Midbrain (tissue), 1 donor: ENCODE data around the gene ANKS4B.
"Not testable (repeated sequence)": the region's sequence is repeated elsewhere in the genome, so short reads cannot be mapped to it uniquely, and the experiment has no call there.

Source experiments
- DNase-seq: peaks from one replicate; lab custom pipeline; 2025; lab: John Stamatoyannopoulos, UW

The ANKS4B gene

DNA sequence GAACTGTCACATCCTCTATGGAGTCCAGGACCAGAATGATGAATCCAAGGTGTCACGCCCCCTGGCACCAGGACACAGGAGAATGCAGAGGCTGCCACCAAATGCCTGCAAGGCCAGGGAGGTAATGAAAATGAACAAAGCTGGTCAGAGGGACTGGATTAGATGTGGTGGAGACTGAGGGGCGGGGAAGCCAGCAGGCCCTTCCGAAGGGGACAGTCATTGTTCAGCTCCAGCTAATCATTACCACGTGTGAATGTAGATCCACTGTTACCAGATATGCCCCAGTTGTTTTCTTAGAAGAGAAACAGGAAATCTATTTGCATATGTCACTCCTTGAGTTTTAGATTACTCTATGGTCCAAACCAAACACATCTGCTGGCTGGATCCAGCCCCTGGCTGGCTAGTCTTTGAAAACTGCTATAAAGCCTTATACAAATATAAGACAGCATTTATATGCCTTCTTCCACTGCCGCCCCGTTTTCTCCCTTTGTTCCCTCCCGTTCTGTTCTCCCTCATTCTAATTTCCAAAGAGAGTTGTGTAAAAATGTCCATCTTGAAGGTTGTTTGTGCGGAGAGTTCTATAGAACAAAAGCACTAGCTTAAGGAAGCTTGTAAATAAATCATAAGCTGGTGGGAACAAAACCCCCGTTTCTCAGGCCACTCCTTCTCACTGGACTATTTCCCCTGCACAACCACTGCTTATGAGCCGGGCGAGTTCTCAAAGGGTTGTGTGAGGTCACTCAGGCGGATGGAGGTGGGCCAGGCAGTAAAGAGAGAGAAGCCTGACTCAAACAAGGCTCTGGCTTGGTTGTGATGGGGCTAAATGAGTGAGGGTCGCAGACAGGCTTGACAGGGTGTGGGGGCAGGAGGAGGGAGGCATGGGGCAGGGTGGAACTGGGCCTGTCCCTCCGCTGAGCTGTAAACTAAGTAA, 30.4 kb downstream of the ANKS4B start:
- DNase-seq: no peak

DNA sequence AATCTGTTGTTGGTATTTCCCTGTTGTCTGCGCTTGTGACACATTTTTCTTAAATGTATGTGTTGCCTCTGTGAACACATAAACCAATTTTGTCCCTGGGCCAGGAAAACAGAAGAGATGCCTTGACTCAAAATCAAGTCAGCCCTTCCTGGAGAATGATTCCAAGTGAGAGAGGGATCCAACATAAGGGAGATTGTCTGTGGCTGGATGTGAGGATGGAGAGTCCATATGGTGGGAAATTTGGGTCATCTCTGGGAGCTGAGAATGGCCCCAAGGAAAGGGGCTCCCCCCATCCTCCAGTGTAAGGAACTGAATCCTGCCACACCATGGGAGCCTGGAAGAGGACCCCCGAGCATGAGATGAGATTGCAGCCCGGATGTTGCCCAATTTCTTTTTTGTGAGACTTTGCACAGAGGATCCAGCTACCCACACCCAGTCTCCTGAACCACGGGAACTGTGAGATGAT, 31.1 kb downstream of the ANKS4B start:
- DNase-seq: no peak

DNA sequence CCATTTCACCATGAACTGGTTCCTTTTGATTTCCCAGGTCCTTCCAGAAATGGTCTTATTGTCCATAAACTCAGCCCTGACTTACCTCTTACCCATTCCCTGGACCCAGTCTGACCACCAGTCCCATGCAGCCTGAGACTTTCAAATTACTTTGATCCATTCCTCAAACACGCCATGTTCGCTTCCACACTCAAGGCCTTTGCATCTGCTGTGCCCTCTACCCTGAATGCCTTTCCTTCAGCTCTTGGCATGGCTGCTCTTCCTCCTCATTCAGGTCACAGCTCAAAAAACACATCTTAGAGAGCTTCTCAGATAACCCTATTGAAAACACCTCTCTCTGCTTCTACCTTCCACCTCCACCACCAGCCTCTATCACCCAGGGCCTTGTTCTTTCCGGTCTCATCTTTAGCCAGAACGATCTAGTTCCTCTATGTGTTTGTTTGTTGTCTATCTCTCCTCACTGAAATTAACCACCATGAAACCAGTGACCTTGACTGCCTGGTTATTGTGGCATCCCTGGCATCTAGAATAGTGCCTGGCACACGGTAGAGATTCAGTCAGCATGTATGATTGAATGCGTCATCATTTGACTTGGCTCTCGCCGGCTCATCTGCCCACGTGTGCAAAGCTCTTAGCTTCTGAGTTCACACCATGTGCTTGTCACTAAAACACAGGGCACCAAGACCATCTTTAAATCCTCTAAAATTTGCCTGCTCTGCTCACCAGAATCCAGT, 31.8 kb downstream of the ANKS4B start:
- DNase-seq: no peak

DNA sequence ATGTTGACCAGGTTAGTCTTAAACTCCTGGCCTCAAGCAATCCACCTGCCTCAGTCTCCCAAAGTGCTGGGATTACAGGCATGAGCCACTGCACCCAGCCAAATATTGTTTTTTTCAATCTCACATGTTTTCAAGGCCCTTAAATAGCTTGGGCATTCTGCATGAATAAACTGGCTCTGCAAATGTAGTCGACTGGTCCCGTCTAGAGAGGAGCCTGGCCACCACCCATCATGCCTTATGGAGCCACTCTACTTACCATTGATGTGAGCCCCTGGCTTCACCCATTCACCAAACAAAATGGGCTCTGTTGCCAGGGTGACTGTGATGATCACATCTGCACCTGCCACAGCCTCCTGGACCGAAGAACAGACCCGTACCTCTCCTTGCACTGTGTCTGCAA, 33.8 kb downstream of the ANKS4B start:
- DNase-seq: no peak

DNA sequence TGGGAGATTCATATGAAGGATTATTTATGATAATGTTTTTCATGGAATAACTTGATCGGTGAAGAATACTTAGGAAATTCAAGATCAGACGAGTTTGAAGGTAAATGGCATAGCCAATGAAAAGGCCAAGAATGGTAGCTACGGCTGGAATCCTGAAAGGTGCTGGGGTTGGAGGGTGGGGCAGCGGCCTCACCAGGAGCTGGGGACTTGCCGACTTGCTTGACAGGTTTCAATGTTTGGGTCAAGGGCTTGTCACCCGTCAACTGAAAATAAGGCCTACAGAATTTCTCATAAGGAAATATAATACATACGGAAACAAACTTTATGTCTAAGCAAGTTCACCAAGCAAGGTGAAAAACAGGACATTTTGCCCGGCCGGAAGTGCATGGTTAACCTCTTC, 34.7 kb downstream of the ANKS4B start:
- DNase-seq: no peak

DNA sequence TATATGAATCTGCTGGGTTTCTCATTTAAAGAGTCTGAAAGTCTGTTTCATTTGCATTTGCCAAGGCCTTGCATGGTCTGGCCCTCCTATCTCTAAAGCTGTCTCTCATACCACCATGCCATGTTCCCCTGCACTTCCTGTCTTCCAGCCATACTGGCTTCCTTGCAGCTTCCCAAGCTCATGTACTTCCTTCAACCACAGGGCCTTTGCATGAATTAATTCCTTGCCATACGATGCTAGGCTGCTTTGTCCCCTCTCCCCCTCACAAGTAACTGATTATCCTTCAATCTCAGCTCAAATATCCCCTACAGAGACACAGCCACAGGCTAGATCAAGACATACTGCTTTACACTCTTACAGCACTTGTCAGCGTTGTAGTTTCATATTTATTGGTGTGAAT, 38.8 kb downstream of the ANKS4B start:
- DNase-seq: no peak

DNA sequence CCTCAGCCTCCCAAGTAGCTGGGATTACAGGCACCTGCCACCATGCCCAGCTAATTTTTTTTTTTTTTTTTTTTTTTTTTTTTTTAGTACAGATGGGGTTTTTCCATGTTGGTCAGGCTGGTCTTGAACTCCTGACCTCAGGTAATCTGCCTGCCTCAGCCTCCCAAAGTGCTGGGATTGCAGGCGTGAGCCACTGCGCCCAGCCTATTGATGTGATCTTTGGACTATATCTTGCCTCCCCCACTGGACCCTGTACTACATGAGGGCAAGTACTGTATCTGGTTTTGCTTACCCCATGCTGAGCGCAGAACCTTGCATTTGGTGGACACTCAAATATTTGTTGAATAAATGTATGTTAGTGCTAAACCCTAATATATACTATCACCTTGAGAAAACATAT, 39.3 kb downstream of the ANKS4B start:
- DNase-seq: not testable (repeated sequence)

DNA sequence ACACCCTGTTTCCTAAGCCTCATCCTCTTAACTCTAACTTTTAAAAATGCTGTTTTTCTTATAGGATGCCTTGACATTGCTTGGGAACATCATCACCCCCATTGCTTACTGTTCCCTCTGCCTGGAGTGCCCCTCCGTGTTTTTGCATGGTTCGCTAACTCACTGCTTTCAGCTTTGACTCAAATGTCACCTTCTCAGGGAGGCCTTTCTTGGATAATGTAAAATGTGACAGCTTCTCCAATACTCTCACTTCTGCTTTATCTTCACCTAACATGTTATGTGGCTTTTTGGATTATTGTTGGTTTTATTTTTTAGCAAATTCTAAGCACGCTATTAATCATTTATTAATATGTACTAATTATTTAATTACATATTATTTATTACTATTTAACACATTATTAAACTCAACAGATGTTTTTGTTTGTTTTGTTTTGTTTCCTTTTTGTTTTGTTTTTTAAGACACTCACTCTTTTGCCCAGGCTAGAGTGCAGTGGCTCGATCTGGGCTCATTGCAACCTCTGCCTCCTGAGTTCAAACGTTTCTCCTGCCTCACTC, 40.8 kb downstream of the ANKS4B start:
- no peak for DNase-seq

DNA sequence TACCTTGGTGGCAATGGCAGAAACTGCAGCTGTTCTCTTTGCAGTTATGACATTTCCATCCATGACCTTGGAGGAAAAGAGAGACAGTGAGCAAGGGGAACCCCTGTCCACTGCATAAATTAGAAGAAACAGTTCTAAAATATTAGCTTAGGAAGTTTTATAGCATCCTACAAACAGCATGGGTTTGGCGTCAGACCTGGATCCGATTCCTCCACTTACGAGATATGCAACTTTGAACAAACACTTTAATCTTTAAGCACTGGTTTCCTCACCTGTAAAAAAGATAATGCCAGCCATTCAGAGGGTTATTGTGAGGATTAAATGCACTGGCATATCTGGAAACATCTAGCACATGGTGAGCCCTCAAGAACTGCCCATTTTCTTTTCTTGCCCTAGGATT, 42.0 kb downstream of the ANKS4B start:
- no peak for DNase-seq

DNA sequence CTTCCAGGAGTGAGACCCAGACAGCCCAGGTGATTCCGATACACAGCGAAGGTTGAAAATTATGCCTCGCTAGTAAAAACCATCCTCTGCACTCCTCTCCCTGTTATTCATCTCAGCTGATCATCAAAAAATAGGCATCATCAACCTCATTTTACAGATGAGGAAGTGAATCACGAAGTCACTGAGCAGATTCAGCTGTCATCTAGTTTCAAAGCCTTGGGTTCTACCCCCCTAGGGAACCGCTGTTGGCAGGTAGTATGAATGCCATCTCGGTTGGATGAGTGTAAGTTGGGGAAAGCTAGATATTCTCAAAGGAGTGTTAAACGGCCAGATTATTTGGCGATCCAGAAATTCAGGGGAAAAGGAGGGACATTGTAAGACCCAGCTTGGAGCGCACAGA, 42.6 kb downstream of the ANKS4B start:
- no peak for DNase-seq

DNA sequence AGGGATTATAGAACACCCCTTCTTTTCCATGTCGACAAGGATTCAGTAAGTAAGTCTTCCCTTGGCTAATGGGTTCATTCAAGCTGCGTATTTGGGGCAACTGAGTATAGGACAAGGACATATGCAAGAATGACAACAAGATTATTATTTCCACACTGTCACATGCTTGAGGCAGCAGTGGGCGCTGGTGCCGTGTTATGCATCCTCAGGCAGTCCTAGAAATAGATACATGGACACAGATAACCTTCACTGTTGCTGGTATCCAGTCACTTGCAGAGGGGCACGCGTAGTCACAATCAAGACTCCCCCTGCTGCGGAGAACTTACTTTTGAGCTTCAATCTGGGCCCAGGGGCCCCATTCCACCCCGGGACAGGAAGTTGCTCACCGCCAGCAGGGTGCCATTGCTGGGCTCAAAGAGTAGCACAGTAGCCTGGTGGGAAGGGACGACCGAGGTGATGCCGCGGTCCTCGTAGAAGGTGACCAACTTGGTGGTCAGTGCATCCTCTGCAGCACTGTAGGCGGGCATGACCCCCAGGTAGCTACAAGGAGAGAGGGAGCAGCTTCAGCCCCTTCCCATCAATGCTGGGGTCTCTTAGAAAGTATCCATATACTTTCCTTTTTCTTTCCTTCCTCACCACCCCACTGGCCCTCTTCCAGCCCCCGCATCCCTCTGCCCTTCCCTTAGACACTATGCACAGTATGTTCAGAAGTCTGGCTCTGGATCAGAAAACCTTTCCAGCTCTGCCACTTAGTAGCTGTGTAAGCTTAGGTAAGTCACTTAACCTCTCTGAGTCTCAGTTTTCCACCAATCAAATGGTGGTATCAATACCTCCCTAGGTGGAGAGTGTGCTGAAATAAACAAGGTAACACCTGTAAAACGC, 43.8 kb downstream of the ANKS4B start:
- DNase-seq: no peak

DNA sequence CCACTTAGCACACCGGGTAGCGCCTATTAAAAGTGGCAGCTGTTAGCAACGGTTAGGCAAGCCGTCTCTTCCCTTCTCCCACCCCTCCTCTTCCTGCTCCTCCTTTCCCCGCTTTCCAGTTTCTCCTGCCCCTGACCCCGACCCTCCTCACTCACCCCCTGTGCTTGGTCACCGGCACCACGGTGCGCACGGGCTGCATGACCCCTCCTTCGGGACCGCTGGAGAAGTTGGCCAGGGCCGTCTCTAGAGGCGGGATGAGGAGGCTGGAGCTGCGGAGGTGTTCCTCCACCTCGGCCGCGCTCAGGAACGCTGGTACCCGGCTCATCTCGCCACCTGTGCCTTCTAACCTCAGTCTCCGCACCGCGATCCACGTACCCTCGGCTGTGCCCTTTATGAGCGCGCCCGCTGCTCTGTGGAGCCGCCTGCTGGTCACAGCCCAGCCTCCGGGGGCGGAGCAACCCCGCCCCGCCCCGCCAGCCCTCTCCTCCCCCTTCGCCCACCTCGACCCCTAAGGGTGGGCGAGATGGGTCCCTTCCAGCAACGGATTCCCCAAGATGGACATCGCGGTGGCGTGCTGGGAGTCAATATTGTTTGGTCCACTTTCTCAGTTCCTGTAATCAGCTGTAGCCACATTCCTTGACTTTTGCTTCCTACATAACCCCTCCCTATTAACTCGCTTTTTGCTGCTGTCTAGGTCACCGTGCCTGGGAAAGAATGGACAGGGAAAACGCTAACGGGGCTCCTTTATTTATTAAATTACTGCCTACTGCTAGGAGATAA, 44.6 kb downstream of the ANKS4B start, which contains the start of gene CRYM:
Gene CRYM (minus strand): TSS at position 364 of the 780 bp plus-strand sequence. CDS start 39 bp downstream, at position 325.
- no peak for DNase-seq

DNA sequence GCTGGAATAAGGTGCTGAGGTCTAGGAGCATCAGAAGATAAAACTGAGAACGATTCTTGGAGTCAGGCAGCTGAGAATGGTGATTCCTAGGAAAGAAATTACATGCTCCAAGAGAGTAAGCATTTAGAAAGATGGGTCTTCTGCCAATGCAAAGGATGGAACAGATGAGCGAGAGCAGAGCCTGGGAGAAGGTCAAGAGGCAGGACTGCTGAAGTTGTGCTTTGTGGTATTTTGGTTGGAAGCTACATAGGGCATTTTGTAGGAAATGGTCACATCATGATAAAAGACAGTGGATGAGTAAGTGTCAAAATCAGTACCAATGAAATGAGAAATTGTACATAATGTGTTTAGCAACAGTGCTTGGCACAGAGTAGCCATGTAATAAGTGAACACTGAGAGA, 46.0 kb downstream of the ANKS4B start:
- DNase-seq: no peak

DNA sequence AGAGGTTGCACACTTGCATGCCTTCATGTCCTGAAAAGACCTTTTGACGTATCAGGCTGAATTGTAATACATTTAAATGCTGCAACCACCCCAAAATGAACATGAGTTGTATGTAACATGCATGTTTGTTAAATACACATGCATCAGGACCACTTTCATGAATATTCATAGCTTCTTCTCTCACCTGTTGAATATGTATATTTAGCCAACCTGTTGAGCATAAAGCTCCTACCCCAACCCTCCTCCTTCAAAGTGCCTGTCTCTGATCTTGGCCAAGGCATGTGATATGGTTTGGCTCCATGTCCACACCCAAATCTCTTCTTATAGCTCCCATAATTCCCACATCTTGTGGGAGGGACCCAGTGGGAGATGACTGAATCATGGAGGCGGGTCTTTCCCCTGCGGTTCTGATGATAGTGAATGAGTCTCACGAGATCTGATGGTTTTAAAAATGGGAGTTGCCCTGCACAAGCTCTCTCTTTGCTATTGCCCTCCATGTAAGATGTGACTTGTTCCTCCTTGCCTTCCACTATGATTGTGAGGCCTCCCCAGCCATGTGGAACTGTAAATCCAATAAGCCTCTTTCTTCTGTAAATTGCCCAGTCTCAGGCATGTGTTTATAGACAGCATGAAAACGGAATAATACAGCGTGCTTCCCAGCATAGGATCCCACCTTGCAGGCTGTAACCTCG, 48.3 kb downstream of the ANKS4B start:
- no peak for DNase-seq

DNA sequence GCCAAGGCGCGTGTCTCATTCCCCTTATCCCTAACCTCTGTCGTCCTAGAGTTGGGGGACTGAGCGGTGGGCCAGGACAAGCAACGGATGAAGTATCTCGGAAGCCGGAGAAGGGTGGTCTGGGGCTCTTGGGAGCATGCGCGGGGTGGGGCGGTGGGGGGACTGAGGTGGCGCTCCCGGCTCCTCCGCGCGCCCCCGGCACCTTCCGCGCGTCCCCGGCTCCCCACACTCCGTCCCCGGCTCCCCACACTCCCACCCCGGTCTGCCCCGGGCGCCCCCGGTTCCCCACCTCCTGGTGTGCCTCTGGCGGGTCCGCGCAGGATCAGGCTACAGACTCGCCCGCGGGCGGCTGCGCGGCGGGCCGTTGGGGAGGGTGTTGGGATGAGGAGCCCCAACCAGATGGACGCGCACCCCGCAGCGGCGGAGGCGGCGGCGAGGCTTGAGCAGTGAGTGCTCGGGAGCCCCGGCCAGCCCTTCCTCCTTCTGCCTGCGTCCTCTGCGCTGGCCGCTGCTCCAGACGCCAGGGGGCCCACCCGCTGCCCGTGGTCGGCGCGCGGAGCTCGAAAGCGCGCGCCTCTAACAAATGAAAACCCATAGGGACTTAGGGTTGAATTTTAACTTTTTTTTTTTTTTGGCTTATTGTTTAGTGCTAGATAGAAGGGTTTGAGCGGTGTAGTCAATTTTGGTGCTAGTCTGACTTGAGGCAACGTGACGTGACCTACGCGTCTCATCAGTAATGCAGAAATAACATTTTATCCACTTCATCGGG, 50.2 kb downstream of the ANKS4B start:
- no peak for DNase-seq

DNA sequence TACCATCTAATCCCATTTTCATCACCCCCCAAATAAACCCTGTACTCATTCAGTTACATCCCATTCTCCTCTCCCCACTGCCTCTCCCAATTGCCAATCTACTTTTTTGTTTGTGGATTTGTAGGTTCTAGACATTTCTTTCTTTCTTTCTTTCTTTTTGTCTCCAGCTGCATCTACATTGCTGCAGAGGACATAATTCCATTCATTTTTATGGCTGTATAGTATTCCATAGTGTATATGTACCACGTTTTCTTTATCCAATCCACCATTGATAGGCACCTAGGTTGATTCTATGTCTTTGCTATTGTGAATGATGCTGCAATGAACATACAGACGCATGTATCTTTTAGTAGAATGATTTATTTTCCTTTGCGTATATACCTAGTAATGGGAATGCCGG, 50.9 kb downstream of the ANKS4B start:
- DNase-seq: no peak

DNA sequence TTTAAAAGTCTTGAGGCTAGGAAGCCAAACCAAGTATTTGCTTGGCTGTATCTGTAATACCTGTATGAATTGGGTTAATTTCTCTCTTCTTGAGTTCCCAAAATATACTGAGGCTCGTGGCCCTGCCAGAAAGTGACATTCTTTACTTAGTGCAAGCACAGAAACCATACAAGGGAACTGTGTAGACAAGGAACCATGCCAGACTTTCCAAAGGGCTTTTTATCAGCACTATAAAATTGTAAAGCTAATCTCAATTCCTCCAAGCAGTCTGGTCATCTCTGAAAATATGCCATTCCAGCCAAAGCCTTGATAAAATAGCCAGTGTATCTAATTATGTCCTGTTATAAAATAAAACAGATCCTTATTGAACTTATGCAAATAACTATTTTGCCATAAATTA, 51.8 kb downstream of the ANKS4B start:
- DNase-seq: no peak

DNA sequence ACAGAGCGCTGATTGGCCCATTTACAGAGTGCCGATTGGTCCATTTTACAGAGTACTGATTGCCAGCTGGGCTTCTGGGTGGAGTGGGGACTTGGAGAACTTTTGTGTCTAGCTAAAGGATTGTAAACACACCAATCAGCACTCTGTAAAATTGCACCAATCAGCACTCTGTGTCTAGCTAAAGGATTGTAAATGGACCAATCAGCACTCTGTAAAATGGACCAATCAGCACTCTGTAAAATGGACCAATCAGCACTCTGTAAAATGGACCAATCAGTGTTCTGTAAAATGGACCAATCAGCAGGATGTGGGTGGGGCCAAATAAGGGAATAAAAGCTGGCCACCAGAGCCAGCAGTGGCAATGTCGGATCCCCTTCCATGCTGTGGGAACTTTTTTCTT, 56.3 kb downstream of the ANKS4B start:
- not testable (repeated sequence) for DNase-seq
